HG03442 (cell line): ENCODE data around the gene TLNRD1.
"Not testable (repeated sequence)": the region's sequence is repeated elsewhere in the genome, so short reads cannot be mapped to it uniquely, and the experiment has no call there.

Experiments used
- ATAC-seq: cut with Tn5 transposase; IDR thresholded peaks from one replicate; pipeline ENCODE4 v1.9.1; 2021; ENCODE audit warnings: mild to moderate bottlenecking, moderate library complexity; ENCODE audit not compliant: unreplicated experiment

Gene TLNRD1

GRCh38 chr15:81000624-81001151, at the start of gene TLNRD1:
TLNRD1 (plus strand) TSS chr15:81000923; CDS start chr15:81002272, 1,349 bp downstream.
- peak; percentile 51 for ATAC-seq

- ATAC-seq: no peak
These were observed 48.8 kb upstream of the TLNRD1 start for GRCh38 chr15:80951941-80952340.

- no peak for ATAC-seq
These were observed 47.4 kb upstream of the TLNRD1 start for GRCh38 chr15:80953001-80953952.

GRCh38 chr15:80953953-80954778, 46.6 kb upstream of the TLNRD1 start:
- no peak for ATAC-seq

GRCh38 chr15:80955571-80956452, 44.9 kb upstream of the TLNRD1 start:
- ATAC-seq: peak; percentile 65

- ATAC-seq: no peak
These were observed 43.2 kb upstream of the TLNRD1 start for GRCh38 chr15:80957556-80957955.

- ATAC-seq: no peak
These were observed 42.7 kb upstream of the TLNRD1 start for GRCh38 chr15:80957976-80958375.

GRCh38 chr15:80958818-80959495, 41.8 kb upstream of the TLNRD1 start:
- no peak for ATAC-seq

- ATAC-seq: not testable (repeated sequence)
These were observed 35.3 kb upstream of the TLNRD1 start for GRCh38 chr15:80965454-80965853.

- no peak for ATAC-seq
These were observed 34.1 kb upstream of the TLNRD1 start for GRCh38 chr15:80966431-80967197.

- no peak for ATAC-seq
These were observed 33.3 kb upstream of the TLNRD1 start for GRCh38 chr15:80967451-80967850.

GRCh38 chr15:80967991-80968510, 32.7 kb upstream of the TLNRD1 start:
- ATAC-seq: no peak

GRCh38 chr15:80969316-80969715, 31.4 kb upstream of the TLNRD1 start:
- no peak for ATAC-seq

- no peak for ATAC-seq
These were observed 30.6 kb upstream of the TLNRD1 start for GRCh38 chr15:80970018-80970657.

- no peak for ATAC-seq
These were observed 30.1 kb upstream of the TLNRD1 start for GRCh38 chr15:80970658-80971057.

GRCh38 chr15:80971143-80971542, 29.6 kb upstream of the TLNRD1 start:
- ATAC-seq: no peak

- ATAC-seq: no peak
These were observed 28.4 kb upstream of the TLNRD1 start for GRCh38 chr15:80972276-80972675.

- no peak for ATAC-seq
These were observed 25.8 kb upstream of the TLNRD1 start for GRCh38 chr15:80974914-80975313.
